Measurements from ENCODE around the gene IL1F10. TPM values are rescaled to one million over a fixed set of nuclear protein-coding genes. Genes with fewer than 3 reads are reported as not detected.
"Not testable (repeated sequence)": the region's sequence is repeated elsewhere in the genome, so short reads cannot be mapped to it uniquely, and the experiment has no call there.

The IL1F10 gene
- total and polyA plus RNA-seq, 2 donors = not detected

DNA sequence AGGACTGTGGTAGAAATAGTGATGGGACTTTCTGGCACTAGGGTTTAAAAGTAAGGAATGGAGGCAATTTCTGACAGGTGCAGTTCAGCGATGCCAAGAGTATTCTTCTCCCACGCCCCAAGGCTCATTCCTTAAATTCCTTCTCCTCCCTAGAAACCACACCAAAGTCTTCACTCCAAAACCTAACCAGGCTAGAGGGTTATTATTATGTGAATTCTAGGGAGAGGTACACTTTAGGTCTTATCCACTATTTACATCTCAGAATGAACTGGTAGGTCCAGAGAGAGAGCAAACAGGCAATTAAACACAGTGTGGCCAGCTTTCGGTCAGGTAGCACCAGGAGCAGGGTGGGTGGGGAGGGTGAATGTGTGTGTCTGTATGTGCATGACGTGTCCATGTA lies 11.4 kb downstream of the IL1F10 start:
- 73% methylated on average over 4 of the region's 4 CpGs for WGBS
- DNase-seq (ENCODE audit: extremely low spot score) = no peak
- H3K27ac ChIP-seq (ENCODE audit: low read depth) = no peak overlapping the region

DNA sequence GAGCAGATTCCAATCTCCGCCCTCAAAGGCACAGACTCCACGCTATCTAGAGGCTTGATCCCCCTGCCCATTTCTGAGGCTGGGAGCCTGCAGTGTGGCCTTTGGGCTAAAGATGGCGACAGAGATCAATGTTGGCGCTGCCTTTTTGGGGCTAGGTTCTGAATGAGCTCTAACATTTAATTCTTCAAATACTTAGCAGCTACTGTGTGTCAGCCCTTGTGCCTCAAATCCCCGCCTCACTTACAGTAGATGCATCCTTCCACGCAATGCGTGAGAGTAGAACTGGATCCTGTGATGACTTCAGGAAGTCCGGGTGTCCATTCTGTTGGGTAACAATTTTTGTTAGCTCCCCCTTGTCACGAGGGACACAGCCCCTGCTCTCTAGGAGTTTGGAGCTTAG lies 12.4 kb downstream of the IL1F10 start:
- Histone ChIP-seq H3K27ac (ENCODE audit: low read depth) (no peak overlapping the region), H3K4me3 (ENCODE audit: low read depth, low read length) (no peak overlapping the region), H3K36me3 (ENCODE audit: insufficient read depth) (no peaks in the 10 kb centered on the region), H3K4me1 (ENCODE audit: insufficient read depth) (no peaks in the 10 kb centered on the region)
- 35% methylated on average over 9 of the region's 9 CpGs for WGBS
- no peak for DNase-seq (ENCODE audit: extremely low spot score)

More for the DNA sequence above, 11.4 kb downstream of the IL1F10 start:
- H3K4me1 ChIP-seq (ENCODE audit: insufficient read depth) = no peaks in the 10 kb centered on the region
- no peaks in the 10 kb centered on the region for H3K36me3 ChIP-seq (ENCODE audit: insufficient read depth)
- no peak overlapping the region for H3K4me3 ChIP-seq (ENCODE audit: low read depth, low read length)

DNA sequence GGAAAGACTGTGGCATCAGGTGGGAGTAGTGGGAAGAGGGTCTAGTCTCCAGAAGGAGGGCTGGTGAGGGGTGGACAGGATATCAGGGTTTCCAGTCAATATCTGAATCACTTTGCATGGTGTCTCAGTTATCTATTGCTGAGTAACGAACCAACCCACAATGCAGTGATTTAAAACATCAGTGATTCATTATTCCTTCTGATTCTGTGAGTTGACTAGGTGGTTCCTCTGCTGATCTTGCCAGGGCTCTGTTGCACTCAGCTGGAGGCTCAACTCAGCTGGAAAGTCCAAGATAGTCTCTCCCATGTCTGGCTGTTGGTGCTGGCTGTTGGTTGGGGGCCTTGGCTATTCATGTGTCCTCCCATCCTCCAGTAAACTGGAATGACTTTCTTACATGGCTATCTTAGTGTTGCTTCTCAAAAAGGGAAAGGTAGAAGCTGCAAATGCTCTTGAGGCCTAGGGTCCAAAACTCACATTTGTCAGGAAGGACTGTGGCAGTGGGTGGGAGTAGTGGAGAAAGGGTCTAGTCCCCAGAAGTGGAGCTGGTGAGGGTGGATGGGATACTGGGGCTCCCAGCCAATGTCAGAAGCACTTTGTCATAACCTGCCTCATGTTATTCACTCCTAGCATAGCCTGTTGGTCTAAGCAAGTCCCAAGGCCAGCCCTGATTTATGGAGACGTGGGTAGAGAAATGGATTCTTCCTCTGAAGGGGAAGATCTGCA lies 13.9 kb downstream of the IL1F10 start:
- Histone ChIP-seq H3K4me3 (ENCODE audit: low read depth, low read length) (no peak overlapping the region), H3K36me3 (ENCODE audit: insufficient read depth) (no peaks in the 10 kb centered on the region), H3K4me1 (ENCODE audit: insufficient read depth) (no peaks in the 10 kb centered on the region), H3K27ac (ENCODE audit: low read depth) (no peak overlapping the region)
- no peak for DNase-seq (ENCODE audit: extremely low spot score)
- WGBS = 75% methylated on average over 2 of the region's 2 CpGs

DNA sequence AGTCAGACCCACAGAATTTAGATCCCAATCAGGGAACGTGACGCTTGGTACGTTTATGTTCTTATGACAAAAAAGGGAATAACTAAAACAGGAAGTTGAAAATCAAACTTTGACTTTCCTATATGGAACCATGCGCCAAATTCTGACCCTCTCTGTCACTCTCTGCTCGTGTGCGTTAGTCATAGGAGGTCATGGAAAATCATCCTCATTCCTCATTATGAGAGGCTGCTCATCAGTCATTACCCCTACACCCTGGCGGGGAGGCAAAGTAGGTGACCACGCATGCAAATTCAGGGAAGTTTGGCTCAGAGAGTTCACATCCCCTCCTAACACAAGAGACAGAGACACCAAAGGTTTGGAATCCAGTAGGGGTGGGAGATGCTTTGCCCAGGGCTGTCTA lies 15.5 kb downstream of the IL1F10 start:
- Histone ChIP-seq H3K4me3 (ENCODE audit: low read depth, low read length) (no peak overlapping the region), H3K4me1 (ENCODE audit: insufficient read depth) (no peaks in the 10 kb centered on the region), H3K36me3 (ENCODE audit: insufficient read depth) (no peaks in the 10 kb centered on the region), H3K27ac (ENCODE audit: low read depth) (no peak overlapping the region)
- 70% methylated on average over 8 of the region's 8 CpGs for WGBS
- DNase-seq (ENCODE audit: extremely low spot score) = no peak

DNA sequence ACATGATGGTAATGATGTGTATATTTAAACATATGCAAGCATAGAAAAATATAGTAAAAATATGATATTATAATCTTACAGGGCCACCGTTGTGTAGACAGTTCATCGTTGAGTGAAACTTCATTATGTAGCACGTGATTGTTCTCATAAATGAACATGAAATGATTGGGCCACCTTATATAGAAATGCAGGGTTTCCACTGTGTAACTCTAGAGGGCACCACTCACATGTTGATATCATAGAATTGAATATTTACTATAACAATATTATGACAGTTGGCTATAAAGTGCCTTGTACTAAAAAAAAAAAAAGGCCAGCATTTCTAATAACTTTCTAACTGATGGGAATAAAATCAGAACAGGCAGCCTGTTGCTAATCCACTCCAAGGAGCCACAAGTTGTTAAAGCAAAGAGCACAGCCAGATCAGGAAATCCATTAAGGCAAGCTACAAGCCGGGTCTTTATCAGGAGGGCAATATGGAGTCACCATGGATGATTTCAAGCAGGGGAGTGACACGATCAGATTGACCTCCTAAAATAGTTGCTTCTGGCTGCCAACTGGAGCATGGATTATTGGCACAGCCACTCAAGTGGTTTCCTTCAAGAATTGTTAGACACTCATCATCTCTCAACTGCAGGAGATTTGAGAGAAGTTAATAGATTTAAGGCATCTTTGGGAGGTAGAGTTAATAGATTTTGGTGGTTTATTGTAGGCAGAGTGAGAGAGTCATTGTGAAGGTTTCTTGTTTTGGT lies 16.7 kb downstream of the IL1F10 start:
- H3K36me3 ChIP-seq (ENCODE audit: insufficient read depth) = no peaks in the 10 kb centered on the region
- WGBS = 50% methylated on average over 5 of the region's 5 CpGs
- no peak overlapping the region for H3K4me3 ChIP-seq (ENCODE audit: low read depth, low read length)
- H3K27ac ChIP-seq (ENCODE audit: low read depth) = no peak overlapping the region
- no peaks in the 10 kb centered on the region for H3K4me1 ChIP-seq (ENCODE audit: insufficient read depth)
- no peak for DNase-seq (ENCODE audit: extremely low spot score)

DNA sequence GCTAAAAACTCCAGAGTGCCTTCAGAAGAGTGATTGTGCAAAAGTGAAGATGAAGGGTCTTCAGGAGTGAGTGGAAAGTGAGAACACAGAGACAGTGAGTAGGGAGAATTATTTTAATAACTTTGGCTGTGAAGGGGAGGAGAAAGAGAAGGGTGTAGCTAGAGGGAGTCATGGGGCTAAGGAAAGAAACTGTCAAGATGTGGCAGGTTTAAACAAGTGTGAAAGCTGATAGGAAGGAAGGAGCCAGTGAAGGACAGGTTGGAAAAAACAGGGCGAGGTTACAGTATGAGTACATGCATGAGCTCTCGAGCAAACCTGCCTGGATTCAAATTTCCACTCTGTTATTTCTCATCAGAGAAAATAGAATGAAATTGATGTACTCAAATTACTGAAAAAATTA lies 17.8 kb downstream of the IL1F10 start:
- no peak for DNase-seq (ENCODE audit: extremely low spot score)
- H3K4me1 ChIP-seq (ENCODE audit: insufficient read depth) = no peaks in the 10 kb centered on the region
- H3K4me3 ChIP-seq (ENCODE audit: low read depth, low read length) = no peak overlapping the region
- H3K36me3 ChIP-seq (ENCODE audit: insufficient read depth) = no peaks in the 10 kb centered on the region
- H3K27ac ChIP-seq (ENCODE audit: low read depth) = no peak overlapping the region
- 65% methylated on average over 2 of the region's 2 CpGs for WGBS

DNA sequence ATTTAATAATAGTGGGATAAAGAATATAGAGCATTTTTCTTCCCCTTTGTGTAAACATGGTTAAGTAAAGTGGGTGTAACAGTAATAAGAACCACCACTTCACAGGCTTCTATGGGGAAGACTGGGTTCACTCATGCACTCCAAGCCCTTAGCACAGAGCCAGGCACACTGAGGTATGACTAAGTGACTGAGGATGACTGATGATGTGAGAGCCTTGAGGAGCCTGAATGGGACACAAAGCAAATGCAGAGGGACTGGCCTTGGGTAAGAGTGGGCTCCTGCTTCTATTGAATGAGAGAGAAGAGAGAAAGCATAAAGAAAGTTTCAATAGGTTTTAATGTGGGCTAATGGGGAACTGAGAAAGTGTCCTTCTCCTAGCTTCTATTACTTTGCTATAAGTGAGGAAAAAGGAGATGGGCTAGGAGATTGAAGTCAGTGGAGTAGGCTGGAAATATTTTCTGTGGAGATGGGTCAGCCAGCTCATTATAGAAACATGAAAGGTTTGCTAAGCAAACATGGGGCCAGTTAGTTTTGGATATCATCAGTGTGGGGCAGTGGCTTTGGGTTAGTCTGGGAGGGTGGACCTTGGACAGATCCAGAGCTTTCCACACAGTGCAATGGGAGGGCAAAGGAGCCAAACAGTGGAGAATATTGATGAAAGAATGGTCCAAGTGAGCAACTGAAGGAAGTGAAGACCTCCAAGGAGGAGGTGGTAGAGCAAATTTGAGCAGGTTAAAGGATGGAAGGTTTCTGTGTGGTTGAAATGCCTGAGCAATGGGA lies 20.6 kb downstream of the IL1F10 start:
- no peaks in the 10 kb centered on the region for H3K36me3 ChIP-seq (ENCODE audit: insufficient read depth)
- H3K27ac ChIP-seq (ENCODE audit: low read depth) = no peak overlapping the region
- no peak overlapping the region for H3K4me3 ChIP-seq (ENCODE audit: low read depth, low read length)
- H3K4me1 ChIP-seq (ENCODE audit: insufficient read depth) = no peaks in the 10 kb centered on the region
- no peak for DNase-seq (ENCODE audit: extremely low spot score)

DNA sequence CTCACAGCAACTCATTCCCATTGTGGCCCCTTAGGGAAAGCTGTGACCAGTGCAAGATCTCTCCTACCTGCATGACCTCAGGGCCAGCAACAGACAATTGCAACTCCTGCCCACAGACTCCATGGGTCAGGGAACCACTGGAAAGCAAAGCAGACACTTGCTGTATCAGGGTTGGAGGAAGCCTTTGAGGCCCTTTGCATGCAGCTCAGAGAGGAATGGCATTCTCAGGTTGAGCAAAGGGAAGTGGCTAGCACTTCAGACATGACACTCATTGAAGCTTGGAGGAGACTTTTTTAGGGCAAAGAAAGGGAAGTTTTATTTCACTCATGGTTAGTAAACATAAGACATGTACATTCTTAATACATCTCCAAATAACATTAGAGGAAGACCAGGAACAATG lies 22.1 kb downstream of the IL1F10 start:
- H3K4me3 ChIP-seq (ENCODE audit: low read depth, low read length) = no peak overlapping the region
- DNase-seq (ENCODE audit: extremely low spot score) = no peak
- H3K36me3 ChIP-seq (ENCODE audit: insufficient read depth) = no peaks in the 10 kb centered on the region
- no peak overlapping the region for H3K27ac ChIP-seq (ENCODE audit: low read depth)
- no peaks in the 10 kb centered on the region for H3K4me1 ChIP-seq (ENCODE audit: insufficient read depth)

DNA sequence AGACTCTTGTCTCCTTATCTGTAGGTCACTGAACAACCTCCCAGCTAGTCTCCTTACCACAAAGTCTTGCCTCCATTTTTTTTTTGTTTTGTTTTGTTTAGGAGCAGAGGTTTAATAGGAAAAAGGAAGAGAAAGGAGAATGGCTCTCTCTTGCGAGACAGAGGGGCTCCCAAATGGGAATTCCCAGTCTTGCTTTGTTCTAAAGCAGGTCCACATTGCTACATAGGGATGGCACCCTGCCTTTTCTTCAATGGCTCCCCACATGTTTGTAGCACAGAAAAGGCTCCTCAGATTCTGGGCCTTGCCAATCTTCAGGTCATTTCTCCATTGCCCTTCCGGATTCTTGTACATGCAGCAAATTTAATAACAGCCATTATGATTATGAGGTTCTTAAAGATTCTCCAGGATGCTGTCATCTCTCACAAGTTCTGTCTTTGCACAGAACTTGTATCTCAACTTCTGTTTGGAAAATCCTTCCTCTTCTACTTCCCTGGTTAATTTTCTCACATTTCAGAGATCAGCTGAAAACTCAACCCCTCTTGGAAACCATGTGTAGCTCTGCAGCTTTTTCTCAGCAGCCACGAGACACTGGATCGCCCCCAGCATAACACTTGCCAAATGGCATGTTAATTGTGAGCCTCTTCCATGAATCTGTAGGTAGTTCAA lies 23.6 kb downstream of the IL1F10 start:
- Histone ChIP-seq H3K27ac (ENCODE audit: low read depth) (no peak overlapping the region), H3K4me3 (ENCODE audit: low read depth, low read length) (no peak overlapping the region), H3K4me1 (ENCODE audit: insufficient read depth) (no peaks in the 10 kb centered on the region), H3K36me3 (ENCODE audit: insufficient read depth) (no peaks in the 10 kb centered on the region)
- DNase-seq (ENCODE audit: extremely low spot score) = no peak
- 71% methylated on average over 4 of the region's 4 CpGs for whole genome bisulfite sequencing

DNA sequence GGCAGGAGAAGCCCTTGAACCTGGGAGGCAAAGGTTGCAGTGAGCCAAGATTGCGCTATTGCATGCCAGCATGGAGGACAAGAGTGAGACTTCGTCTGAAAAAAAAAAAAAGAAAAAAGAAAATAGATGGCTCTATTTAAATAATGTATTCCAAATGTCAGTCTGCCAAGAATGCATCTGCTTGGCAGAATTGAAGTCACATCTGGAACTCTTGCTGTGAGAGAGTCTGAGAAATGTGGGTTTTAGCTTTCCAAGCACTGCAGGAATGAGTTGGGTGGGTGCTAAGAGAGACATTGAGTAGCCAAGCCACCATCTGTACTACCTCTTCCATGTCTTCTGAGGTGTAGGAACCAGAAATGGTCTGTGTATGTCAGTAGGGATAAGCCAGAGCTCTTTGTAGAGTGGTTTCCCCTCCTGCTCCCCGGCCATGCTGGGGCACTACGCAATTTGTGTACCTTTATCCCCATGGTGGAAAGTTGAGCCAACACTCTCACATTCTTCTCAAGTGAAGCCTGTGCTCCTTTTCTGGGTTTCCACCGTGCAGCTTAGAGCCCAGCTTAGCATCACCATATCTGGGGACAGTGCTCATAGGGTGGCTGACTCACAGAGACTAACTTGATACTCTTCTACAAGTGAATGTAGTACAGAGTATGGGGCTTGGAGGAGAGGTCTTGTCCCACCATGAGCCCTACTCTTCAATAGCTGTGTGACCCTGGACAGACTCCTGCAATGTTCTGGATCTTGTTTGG lies 25.3 kb downstream of the IL1F10 start:
- no peak overlapping the region for H3K4me3 ChIP-seq (ENCODE audit: low read depth, low read length)
- 80% methylated on average over 5 of the region's 5 CpGs for WGBS
- no peaks in the 10 kb centered on the region for H3K36me3 ChIP-seq (ENCODE audit: insufficient read depth)
- no peak overlapping the region for H3K27ac ChIP-seq (ENCODE audit: low read depth)
- no peak for DNase-seq (ENCODE audit: extremely low spot score)
- H3K4me1 ChIP-seq (ENCODE audit: insufficient read depth) = no peaks in the 10 kb centered on the region

DNA sequence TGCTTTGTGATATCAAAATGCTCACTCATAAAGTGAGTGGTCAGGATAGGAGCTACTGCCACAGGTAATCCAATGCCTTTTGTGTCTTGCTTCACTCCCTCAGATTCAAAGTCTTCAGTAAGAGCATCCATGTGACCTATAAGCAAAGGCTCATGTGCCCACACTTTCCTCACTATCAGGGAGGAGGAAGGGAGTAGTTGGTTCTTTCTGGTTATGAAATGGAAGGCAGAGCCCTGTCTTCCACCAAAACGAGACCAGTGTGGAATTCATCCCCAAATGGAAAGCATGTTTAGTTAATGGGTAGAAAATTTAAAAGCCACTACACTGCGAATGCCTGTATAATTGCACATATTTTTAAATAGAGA lies 25.8 kb downstream of the IL1F10 start:
- H3K4me1 ChIP-seq (ENCODE audit: insufficient read depth) = no peaks in the 10 kb centered on the region
- H3K36me3 ChIP-seq (ENCODE audit: insufficient read depth) = no peaks in the 10 kb centered on the region
- 50% methylated on average over 2 of the region's 2 CpGs for WGBS
- H3K27ac ChIP-seq (ENCODE audit: low read depth) = no peak overlapping the region
- DNase-seq (ENCODE audit: extremely low spot score) = no peak
- no peak overlapping the region for H3K4me3 ChIP-seq (ENCODE audit: low read depth, low read length)

DNA sequence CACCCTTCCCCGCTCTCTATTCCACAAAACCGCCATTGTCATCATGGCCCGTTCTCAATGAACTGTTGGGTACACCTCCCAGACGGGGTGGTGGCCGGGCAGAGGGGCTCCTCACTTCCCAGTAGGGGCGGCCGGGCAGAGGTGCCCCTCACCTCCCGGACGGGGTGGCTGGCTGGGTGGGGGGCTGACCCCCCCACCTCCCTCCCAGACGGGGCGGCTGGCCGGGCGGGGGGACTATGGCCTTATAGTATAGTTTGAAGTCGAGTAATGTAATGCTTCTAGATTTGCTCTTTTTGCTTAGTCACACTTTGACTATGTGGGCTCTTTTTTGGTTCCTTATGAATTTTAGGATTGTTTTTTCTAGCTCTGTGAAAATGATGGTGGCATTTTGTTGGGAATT lies 28.5 kb downstream of the IL1F10 start:
- not testable (repeated sequence) for DNase-seq (ENCODE audit: extremely low spot score)

More for the DNA sequence above, 28.5 kb downstream of the IL1F10 start:
- H3K36me3 ChIP-seq (ENCODE audit: insufficient read depth); H3K4me3 ChIP-seq (ENCODE audit: low read depth, low read length); H3K27ac ChIP-seq (ENCODE audit: low read depth); H3K4me1 ChIP-seq (ENCODE audit: insufficient read depth): not testable (repeated sequence)
- WGBS = 92% methylated on average over 12 of the region's 14 CpGs

Measured in urinary bladder (tissue), 4 donors.